HG03342 (cell line): ENCODE measurements around the gene BCL11A.

Source experiments
- ATAC-seq: cut with Tn5 transposase; IDR thresholded peaks from one replicate; pipeline ENCODE4 v1.9.1; 2021; ENCODE audit warnings: mild to moderate bottlenecking, moderate library complexity; ENCODE audit not compliant: unreplicated experiment

Gene BCL11A

DNA sequence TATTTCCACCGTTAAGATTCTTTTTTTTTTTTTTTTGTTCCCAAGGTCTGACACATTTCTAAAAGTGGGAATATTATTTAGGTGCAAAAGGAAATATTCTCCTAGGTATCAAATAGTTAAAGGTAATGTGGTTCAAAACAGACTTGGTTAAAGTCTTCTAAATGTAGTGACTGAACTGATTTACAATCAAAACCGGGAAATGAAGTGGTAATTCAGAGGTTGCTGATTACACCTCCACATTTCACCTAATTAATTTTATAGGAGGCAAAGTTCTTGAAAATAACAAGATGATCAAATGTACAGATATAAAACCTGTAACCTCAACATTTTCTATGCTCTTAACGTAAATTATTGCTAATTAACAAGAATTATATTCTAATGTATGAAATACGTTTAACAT, 5.1 kb downstream of the BCL11A start:
- ATAC-seq = no peak

DNA sequence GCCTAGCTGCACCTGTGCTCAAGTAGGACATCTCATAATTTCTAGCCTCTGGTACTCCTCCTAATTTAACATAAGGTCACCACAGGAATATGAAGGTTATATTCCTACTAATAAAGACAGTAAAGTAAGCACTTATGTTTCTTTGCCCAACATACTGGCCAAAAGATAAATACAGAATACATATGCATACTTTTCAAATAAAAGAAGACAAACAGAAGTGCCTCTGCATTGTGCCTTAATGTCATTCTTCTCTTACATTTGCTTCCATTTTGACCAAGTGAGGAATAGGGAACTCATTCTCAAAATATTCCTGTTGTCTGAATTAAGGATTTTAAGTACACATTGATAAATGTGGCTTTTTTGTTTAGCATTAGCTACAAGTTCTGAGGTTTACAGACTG, 5.6 kb downstream of the BCL11A start:
- no peak for ATAC-seq

DNA sequence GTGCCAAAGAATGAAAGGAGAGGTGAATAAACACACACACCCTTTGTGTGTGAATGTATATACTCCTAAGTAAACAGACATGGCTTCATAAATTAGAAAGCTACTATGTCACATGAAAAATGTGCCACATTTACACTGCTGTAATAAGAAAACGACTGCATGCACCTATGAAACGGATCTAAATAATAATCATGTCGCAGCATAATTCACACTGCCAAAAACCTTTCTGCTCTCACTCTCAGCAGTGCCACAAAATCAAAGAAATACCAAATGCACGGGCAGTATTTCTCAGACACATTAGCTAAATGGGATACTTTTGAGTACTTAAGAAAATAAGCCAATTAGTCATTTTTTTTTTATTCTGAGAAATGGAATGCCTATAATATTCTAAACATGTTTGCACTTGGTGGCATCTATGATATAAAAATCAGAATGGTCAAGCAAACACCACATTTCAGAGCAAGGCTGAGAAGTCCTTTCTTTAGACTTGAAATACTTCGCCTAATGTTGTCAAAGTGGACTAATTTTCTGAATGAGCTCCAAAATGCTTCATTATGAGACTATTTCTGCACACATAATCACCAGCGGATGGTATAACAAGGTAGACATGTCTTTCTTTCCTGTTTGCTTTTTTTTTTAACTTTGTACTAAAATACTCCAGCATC, 6.6 kb downstream of the BCL11A start:
- no peak for ATAC-seq

DNA sequence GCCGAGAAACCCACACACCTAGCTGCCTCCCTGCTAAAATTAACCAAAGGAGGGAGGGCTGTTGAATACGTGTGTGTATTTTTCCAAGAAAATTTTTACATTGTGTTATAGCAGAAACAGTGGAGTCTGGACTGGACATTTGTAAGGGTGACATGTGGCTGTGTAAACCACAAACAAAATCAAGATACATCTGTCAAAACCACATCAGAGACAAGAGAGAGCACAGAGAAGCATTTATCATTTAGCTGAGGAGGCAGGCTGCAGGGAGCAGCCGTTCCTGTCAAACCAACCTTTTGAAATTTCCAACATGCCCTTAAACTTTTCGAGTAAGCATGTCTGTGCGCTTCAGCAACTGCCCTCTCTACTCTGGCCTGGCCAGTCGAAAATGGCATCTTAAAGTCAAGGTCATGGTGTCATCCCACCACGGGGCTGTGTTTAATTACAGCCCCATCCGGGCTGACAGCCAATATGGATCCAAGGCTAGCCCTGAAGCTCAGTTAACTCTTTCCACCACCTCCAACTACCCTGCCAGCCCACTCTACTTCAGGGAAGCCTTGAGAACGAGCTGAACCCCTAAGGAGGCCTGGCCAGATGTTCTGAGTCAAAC, 8.4 kb downstream of the BCL11A start:
- no peak for ATAC-seq

DNA sequence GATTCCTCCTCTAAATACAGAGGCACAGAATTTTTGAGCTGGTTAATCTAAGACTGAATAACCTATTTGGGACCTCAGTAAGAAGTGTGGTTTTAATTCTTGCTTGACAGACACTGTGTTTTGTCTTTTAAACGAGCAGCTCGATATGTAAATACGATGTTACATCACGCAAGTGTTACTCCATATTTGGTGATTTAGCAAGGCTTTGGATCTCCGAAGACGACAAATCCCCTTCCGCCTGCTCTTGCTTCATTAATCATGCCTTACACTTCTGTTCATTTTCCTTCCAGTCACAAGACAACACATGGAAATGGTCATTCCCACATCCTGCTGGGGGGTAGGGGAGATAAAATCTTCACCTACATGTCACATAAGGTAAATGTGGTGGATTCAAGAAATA, 9.4 kb downstream of the BCL11A start:
- no peak for ATAC-seq

DNA sequence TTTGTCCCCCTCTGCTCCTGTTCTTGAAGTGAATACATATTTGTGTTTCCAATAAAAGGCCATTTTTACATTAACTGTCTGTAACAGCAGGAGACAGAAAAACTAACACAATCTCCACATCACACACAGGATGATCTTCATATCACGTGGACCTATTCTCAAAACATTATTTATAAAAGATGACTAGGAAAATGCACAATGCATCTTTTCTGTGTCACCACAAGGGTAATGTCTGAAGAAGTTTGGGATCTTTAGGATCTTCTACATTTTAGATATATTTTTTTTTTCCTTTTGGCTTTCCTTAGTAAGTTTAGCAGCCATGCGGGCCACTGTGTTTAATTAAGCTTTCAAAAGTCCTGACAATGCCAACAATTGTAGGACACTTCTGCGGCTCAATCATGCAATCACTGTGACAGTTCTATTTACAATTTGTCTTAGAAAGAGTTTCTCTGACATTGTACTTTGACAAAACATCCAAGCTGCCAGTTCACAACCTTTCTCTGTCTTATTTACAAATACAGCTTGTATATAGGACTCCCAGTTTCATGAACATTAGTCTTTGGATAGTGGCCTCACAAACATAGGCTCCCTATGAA, 12.3 kb downstream of the BCL11A start:
- no peak for ATAC-seq

DNA sequence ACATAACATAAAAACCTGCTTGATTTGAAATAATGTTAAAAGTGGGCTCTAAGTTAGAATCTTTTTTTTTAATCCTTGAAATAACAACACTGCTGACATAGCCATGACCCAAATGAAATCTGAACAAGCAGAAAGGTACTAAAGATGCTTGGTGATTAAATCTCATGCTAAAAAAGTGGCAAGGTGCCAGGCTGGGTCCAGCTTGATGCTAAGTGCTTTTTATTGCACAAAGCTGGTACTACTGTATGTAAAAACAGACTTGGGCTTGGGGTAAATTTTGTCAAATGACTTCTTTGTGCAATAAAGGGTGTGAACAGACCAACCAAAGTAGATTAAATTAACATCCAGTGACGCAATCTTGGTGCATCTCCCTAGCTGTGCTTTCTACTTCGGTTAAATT, 13.4 kb downstream of the BCL11A start:
- ATAC-seq = no peak

DNA sequence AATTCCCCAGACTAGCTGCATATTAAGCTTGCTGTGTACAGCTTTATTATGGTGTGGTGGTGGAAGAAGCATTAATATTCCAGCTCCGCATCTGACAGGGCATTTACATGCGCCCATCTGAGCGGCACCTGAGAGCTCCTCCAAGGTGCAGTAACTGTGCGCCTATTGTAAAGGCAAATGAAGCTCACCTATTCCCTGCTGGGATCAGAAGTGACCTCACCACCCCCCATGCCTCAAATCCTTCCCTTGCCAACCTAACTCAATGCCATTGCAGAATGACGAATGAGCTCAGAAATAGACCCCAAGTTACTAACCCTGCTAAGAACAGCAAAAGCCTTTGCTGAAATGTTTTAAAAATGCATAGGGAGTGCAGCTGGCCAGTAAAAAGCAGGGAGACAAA, 14.3 kb downstream of the BCL11A start:
- no peak for ATAC-seq

DNA sequence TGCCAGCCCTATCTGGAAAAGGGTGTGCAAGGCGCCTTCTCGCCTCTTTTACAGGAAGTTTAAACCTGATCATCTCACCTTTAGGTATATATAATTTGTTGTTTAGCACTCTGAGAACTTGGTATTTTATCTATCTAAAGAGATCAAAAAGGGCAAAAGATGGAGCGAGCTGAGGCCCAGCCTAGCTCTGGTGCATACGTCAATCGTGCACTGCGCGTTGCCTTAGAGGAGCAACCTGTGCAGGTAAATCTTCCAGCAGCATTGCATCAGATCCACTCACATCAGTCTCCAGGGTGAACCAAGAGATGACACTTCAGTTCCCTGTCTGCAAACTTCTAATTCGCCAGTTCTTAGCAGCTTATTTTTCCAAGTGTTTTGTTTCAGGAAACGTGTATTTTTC, 15.4 kb downstream of the BCL11A start:
- ATAC-seq = no peak

DNA sequence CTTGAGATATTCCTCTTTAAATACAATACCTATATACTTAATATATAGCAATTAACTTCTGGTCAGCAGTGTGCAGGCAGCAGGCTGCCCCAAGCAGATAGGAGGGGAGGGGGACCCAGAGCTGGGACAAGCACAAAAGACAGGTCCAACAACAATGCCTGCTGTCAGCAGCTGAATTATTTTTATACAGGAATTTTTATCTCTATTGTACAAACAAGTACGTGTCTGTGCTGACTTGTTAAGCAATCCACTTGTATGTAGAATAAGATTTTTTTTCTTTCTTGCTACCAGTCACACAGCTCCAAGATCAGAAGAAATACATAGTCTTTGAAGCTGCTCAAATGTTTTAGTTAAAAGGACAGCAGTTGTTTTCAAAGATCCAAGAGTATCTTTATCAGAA, 16.7 kb downstream of the BCL11A start:
- ATAC-seq = no peak

DNA sequence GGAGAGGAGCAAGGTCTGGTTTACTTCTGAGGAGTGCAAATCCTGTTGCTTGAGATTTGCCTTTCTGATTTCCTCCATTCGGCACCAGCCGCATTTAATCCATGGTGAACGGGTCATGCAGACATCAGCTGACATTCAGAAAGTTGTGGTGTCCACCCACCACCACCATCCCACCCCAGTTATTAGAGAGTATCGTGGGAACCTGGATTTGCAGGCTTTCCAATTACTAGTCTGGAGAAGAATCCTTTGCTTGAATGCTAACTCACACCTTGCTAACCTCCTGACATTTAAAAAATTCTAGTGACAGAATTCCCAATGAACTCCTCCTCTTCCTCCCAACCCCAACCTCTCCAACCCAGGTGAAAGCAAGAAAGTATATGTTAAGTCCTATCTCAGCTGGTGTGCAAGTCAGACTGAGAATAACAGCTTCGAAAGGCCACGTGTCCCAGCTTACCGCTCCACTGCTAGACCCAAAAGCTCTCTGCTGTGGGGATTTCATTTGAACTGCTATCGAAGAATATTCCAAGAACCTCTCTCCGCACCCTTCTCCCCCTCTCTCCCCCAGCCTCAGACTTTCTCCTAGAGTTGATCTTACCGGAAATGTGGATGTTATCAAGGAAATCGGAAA, 17.7 kb downstream of the BCL11A start:
- ATAC-seq = peak; percentile 78

DNA sequence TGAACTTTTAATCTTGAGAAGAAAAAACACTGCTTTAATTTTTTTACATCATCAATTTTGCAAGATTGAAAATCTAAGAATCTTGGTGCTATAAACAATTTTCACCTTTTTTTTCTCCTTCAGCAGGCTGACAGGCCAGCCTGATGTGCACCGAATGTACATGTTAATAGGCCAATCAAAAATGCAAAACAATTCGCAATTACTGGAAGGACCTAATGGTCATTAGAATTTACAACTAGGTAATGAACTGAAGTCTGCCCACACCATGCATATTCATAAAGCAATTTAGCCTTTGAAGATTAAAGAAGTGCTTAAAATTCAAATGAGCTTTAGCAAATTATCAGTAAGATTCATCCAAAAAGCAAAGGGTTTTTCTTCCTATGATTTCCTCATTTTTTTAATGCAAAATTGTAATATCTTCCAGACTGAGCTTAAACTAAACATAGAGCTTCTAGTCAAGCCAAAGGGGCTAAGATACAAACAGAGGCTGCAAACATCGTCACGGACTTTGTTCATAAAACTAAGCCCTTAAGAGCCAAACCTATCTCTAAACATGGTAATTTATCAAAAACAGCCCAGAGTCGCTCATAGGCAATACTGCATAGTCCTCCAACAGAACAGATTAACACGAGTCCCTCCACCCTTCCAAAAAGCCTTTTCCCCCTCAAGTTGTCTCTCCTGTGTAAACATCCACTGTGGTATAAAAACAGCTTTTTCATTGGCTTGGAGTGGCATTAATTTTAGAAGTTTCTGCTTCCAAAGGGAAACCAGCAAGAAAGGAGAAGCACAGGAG, 18.4 kb downstream of the BCL11A start:
- ATAC-seq = no peak

DNA sequence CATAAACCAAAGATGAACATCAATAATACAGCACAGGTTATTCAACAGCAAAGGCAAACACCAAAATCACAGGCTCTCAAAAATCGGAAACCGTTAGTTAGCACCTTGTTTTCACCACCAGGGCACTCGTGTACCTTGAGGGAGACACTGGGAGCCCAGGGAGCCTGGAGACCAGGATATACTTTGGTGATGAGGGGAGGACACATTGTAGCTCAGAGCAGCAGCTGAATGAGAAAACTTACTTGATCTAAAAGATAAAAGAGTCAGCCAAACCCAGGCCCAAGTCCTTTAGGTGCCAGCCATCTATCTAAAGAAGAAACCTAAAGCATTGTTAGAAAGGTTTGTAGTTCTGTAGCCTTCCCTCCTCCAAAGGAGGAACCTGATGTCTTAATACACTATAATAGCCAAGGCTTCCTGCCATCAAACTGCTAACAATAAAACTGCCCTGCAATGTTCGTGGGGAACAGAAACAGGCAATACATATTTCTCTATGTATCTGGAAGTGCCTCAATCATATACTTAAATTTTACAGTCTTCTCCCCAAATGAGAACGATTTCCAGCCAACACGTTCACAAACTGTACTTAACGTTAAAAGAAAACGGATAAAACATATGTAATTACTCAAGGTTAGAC, 19.3 kb downstream of the BCL11A start:
- ATAC-seq = no peak

DNA sequence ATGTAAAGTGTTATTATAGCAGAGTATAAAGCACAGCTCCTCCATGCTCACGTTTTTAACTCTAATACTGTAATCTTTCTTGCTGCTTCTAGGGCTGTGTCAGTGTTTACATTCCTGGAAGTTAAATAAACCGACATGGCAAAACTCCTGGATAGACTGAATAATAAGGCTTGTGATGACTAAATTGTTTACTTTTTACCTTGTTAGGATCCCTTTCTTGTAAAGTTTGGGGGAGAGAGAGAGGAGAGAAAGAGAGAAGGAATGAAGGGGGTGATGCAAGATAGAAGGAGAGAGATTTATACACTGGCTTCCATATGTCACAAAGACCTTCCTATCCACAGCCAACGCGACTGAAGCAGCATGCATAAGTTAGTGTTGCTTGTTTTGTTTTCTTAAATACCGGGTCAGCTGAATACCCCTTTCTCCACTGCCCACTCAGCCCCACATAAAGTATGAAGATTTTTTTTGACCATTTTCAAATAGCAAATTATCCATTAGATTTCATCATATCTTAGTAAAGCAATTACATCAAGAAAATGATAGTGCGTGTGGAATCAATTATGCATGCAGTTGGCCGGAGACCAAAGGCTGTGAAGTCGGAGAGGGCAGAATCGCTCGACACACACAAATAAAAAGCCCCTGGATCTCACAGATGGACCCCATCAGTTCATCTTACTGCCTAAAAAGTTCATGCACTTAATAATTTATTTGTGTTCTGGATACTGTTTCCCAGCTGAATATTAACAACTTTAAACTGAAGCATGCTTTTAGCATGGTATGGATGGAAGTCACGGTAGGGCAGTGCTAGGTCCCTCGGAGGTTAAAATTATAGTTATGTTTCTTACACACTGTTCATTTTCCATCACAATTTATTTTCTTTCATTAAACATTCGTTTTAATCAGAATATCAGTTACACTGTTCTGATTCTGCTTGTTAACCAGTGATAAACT, 20.1 kb downstream of the BCL11A start:
- ATAC-seq = no peak

DNA sequence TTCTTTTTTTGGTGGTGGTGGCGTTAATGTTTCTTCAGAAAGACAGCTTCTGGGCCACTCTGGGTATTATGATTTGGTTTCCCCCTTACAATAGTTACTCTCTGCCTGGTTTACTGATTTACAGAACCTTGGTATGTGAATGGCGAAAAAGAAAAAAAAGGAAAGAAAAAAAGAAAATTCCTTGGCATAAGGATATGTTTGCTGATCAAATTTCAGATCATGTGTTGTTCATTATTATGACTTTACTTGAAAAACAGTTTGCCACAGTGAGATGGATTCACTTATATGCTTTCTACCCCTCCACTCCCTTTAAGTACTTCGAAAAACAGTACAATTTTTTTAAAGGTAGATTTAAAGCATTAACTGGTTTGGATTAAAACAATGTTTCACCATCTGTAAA, 21.0 kb downstream of the BCL11A start:
- ATAC-seq = no peak

DNA sequence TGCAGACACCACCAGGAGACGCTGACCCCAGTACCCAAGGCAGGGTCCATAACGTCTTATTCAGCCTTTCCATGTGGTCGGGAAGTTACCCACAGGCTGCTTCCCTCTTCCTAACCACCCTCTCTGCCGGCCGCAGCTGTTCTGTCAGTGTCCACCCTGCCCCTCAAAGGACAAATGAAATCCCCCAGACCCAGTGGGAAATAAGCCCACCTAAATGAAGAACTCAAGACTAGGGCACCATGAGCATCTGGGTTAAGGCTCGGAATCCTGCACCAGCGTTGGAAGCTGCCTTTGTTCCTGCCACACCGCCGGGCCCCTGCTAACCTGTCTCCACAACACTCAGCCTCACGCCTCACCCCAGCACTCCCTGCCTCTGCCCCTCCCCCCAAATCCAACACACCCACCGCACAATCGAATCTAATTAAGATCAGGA, 21.7 kb downstream of the BCL11A start:
- ATAC-seq = no peak

DNA sequence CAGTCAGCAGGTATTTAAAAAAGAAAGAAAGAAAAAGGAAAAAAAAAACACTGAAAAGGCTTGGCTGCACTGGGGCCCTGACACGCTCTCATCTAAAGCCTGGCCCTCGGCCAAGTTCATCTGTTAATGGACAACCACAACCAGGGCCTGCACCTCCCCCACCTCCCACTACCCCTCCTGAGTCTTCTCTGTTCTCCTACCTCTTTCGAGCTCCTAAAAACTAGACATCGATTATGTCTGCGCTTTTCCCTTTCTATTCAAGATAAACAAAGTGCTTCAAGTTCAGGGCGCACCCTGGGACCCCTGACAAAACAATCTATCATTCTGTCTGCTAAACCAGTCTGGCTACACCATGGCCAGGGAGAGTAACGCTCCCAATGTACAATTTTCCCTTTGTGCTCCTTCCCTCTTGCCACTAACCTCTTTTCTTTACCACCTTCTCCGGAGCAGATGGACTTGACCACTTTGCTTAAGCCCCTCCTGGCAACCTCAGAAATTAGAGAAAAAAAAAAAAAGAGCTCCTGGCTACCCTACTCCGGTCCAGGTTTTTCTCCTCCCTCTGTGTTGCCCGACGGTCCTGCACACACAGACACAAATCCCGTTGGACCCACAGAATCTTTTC, 22.7 kb downstream of the BCL11A start:
- ATAC-seq = peak; percentile 66

DNA sequence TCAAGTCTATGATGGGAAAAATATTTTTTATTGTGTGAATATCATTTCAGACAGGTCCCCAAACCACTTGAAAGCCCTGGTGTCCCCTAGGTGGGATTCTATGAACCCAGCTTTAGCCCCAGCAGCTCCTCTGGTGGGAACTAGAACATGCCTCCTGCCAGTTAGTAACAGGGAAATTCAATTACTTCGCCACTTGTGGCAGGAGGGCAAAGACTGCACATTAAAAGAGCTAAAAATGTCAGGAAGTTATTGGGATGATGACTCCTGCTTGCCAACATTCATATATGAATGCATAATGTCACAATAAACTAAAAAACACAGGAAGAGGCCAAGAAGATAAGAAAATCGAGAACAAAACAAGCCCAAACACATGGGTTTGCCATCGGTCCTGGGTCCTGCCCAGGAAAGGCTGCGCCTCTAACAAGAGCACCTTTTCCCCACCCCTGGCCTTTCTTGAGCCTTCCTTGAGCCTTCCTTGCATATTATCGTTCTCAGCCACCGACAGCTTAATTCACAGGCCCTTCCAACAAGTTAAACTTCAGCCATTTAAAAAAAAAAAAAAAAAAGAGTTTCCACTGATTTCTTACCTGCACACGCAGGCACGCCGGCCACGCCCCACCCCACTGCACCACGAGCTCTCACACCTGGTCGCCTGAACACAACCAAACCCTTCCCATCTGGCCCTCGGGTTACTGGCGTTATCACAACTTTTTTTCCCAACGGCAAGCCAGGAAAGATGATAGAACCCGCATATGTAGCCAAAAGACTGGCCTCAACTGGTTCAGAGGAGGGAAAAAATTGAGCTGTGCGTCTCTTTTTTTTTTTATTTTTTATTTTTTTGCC, 23.4 kb downstream of the BCL11A start:
- no peak for ATAC-seq
